IPS-18c (cell line): ENCODE data around the gene KBTBD13.

ENCODE experiments used
- H3K4me3 ChIP-seq: 2 replicates; pipeline ENCODE4 v1.7.0; 2013; ENCODE audit warnings: low read depth, mild to moderate bottlenecking, low read length, moderate library complexity; ENCODE audit not compliant: insufficient read depth
- H3K9me3 ChIP-seq: one replicate; pipeline ENCODE4 v1.6.1; 2013; ENCODE audit warnings: mild to moderate bottlenecking, low read length, moderate library complexity; ENCODE audit not compliant: control insufficient read depth, insufficient read depth

The KBTBD13 gene

DNA sequence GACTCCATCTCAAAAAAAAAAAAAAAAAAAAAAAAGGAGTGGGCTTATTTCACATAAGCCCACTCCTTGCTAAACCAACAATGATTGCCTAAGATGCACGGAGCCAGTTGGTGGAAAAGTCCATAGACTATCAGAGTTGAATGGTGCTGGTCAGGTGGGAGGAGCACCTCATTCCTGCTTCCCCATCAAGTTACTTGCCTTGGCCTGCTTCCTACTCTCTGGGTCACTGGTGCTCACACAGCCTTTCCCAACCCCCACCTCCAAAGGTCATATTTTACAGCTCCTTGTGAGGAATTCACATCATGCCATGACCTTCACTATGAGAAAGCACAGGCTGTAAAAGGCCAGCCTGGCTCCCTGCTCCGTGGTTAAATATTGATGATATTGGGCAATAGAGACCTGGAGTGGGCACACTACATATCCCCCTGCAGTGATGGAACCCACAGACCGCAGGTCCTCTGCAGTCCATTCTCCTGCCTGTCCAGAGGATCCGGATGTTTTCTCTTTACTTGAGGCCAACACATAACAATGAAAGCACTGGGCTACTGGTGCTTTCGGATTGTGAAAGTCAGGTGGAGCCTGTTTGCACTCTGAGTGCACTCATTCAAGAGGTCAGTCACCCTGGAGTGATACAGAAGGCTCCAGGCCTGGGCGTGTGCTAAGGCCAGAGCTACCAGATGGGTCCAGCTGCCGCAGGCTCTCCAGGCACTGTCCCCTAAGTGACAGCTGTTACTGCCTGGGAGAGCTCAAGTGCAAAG lies 31.6 kb upstream of the KBTBD13 start, which contains the start of gene SLC51B:
Gene SLC51B, plus strand, starts transcription at position 664 of the 758 bp plus-strand sequence. CDS start 4,618 bp downstream, outside the sequence.
- Histone ChIP-seq H3K4me3 (no peak within 1 kb of the TSS), H3K9me3 (no peaks in the 10 kb centered on the region)

DNA sequence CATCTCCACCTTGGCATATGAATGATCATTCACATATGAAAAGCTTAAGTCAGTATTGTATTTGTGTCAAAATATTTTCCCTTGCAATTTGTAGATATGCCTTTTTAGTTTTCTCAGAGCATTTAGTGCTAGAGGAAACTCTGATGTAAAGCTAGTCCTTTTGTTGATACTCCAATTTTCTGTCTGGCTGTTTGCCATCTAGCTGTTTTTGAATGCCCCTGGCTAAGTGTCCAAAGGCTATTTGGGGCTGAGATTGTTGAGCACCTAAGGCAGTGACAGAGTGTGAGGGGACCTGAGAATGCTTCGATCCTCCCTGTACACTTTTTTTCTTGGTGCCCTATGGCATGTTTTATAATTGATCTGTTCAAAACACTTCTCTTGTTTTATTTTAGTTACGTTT lies 28.3 kb upstream of the KBTBD13 start:
- H3K9me3 ChIP-seq = no peaks in the 10 kb centered on the region
- no peak overlapping the region for H3K4me3 ChIP-seq

- Histone ChIP-seq H3K9me3 (no peaks in the 10 kb centered on the region), H3K4me3 (peak overlapping the region; percentile 37)
Measured at GRCh38 chr15:65049418-65049840, 27.1 kb upstream of the KBTBD13 start.

DNA sequence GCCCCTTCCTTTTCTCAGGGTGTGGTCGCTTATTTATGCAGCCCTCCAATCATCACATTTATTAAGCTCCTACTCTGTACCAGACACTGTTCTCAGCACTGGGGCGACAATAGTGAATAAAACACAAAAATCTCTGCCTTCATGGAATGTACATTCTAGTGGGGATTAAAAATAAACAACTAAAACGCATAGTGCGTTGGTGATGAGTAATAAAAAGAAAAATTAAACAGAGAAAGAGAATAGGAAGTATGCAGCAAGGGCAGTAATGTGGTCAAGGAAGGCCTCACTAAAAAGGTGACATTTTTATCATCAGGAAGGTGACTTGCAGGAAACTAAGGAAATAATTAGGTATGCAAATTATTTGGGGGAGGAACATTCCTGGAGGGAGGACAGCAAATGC lies 26.3 kb upstream of the KBTBD13 start:
- Histone ChIP-seq H3K9me3 (no peaks in the 10 kb centered on the region), H3K4me3 (no peak overlapping the region)

- no peak overlapping the region for H3K4me3 ChIP-seq
- no peaks in the 10 kb centered on the region for H3K9me3 ChIP-seq
Measured at GRCh38 chr15:65051266-65051665, 25.3 kb upstream of the KBTBD13 start.

DNA sequence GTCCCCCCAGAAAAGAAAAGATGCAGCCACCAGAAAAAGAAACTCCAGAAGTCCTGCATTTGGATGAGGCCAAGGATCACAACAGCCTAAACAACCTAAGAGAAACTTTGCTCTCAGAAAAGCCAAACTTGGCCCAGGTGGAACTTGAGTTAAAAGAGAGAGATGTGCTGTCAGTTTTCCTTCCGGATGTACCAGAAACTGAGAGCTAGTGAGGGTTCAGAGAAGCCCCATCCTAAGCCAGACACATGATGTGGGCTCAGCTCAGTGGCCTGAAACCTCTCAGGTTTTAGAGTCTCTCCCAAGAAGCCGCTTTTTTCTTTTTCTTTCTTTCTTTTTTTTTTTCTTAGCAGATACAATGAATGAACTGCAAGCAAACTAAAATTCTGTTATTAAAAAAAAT lies 23.6 kb upstream of the KBTBD13 start:
- Histone ChIP-seq H3K4me3 (no peak overlapping the region), H3K9me3 (peaks cover 2% of the 10 kb centered on the region)

- H3K4me3 ChIP-seq = no peak overlapping the region
- peaks cover 2% of the 10 kb centered on the region for H3K9me3 ChIP-seq
Measured at GRCh38 chr15:65054333-65055200, 22.0 kb upstream of the KBTBD13 start.

GRCh38 chr15:65055201-65055870 lies 21.2 kb upstream of the KBTBD13 start:
- peaks cover 2% of the 10 kb centered on the region for H3K9me3 ChIP-seq
- H3K4me3 ChIP-seq = no peak overlapping the region

DNA sequence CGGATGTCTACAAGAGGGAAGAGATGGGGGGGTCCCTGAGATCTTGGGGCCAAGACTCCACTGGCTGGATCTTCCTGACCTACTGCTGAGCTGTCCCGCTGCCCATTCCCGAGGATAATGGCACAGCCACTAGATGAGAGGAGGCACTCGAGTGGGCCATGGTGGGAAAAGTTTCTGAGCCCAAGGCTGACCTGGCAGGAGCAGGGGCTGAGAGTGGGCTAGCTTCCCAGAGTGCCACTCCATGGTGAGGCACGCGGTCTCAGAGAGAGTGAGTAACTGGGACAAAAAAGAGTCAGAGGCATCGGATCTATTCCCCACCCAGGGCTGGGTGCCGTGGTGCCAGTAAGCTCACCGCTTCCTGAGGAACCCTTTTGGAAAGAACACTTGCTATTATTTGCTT lies 20.4 kb upstream of the KBTBD13 start:
- no peak overlapping the region for H3K4me3 ChIP-seq
- peaks cover 2% of the 10 kb centered on the region for H3K9me3 ChIP-seq

DNA sequence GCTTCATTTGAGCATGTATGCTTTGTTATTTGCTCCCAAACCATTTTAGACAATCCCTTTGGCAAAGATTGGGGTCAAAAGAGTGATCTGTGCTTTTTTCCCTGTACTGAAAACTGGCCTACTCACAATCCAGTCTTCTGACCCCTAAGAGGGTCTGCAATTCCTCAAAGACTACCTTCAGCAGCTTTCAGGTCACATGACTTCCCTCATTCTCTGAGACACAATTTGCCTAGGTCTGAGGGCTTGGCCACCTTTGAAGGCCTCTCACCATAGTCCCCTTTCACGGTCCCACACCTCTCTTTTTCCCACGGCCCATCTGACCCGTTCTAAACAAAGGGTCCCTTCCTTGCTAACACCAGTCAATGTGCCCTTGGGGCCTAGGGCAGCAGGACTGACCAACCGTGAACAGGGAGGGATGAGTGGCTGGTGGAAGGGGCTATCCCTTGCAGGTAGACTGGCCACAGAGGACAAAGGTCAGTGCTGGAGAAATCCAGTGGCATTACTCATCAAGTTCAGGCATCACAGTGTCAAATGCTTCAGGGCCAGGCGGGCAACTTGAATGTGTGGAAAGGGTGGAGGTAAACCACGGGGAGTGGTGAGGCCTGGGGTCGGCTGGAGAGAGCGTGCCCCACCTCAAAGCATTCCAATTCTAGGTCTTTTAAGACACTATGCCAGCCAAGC lies 19.5 kb upstream of the KBTBD13 start:
- H3K9me3 ChIP-seq = peaks cover 2% of the 10 kb centered on the region

GRCh38 chr15:65057549-65057940 lies 19.0 kb upstream of the KBTBD13 start:
- no peak overlapping the region for H3K4me3 ChIP-seq
- peaks cover 2% of the 10 kb centered on the region for H3K9me3 ChIP-seq

More for the DNA sequence above, 19.5 kb upstream of the KBTBD13 start:
- no peak overlapping the region for H3K4me3 ChIP-seq

DNA sequence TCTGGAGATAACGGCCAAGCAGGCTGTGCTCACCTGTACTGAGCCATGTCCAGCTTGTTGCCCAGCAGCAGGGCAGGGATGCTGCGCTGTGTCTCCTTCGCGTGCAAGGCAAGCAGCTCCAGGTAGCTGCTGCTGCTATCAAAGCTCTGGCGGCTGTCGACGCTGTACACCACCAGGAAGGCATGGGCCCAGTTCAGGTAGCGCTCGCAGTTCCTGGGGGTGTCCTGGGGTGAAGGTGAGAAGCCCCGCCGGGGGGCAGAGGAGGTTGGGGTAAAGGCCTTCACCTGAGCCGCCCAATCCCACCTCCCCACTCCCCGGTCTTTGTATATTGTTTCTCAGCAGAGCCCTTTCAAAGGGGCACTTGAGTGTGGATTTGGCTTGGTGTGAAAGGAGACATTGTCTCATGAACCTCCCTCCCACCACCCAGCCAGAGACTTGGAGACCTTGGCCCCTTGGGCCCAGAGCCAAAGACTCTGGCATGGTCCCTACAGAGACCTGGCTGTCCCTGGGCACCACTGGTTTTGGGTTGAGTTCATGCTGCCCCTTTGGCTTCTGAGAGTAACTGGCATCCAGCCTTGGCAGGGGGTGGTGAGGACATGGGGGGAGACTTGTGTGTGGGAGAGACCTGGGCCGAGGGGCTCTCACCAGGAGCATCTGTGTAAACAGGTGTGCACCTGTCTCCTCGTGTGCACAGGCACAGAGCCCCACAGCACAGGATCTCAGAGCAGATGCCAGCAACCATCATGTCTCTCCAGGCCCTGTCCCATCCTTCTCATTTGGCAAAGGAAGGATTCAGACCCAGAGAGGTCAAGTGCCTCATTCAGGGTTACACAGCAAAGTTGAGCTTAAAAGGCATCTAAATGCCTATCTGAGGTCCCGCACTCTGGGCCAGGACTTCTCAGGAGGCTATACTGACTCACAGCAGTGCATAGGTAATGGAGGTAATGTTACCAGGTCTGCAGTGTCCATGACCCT lies 17.9 kb upstream of the KBTBD13 start:
- Histone ChIP-seq H3K9me3 (peaks cover 2% of the 10 kb centered on the region), H3K4me3 (no peak overlapping the region)

- H3K4me3 ChIP-seq = no peak overlapping the region
- peaks cover 2% of the 10 kb centered on the region for H3K9me3 ChIP-seq
Measured at GRCh38 chr15:65059369-65059750, 17.2 kb upstream of the KBTBD13 start.

GRCh38 chr15:65059931-65060596 lies 16.5 kb upstream of the KBTBD13 start:
- no peak overlapping the region for H3K4me3 ChIP-seq
- peaks cover 2% of the 10 kb centered on the region for H3K9me3 ChIP-seq

GRCh38 chr15:65060641-65061397 lies 15.7 kb upstream of the KBTBD13 start:
- Histone ChIP-seq H3K9me3 (peaks cover 2% of the 10 kb centered on the region), H3K4me3 (no peak overlapping the region)
